GM19455 (cell line): ENCODE data around the gene ZNF827.

Experiments used
- ATAC-seq: cut with Tn5 transposase; IDR thresholded peaks from one replicate; pipeline ENCODE4 v1.9.1; 2021; ENCODE audit not compliant: unreplicated experiment

ZNF827 gene

DNA sequence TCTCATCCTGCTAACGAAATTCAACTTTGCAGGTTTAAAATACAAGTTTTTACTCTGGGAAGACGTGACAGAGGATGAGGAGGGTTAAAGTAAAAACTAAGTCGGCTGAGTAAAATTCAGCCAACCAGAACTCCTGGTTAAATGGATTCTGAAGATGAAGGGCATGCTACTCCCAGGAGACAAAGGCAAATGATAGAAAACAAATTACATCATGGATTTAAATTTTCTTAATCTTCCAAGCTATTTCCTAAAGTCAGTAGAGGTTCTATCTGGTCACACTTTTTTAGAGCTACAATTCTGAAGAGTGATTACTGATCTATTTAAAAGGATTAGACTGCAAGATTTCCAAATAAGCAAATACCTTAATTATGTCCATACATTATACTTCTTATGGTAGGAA is 47.9 kb downstream of the ZNF827 start:
- ATAC-seq, result no peak

- ATAC-seq, result no peak
Measured at GRCh38 chr4:145888393-145888792, 50.2 kb downstream of the ZNF827 start.

GRCh38 chr4:145887241-145887991 is 51.2 kb downstream of the ZNF827 start:
- ATAC-seq, result no peak

DNA sequence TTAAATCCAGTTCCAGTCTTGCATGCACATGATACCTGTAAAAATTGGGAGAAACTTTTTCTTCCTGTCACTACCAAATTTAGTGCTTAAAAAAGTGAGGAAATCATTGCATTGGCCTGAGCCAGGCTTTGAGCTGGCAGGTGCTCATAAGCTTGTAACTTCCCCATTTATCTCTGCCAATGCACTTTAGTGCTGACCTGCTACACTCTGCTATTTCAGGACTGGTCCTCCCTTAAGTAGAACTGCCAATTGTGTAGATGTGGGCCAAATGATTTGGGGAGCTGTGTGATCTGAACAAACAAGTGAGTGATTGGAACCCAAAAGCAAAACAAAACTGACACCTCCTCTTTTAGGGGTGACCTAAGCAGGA is 51.8 kb downstream of the ZNF827 start:
- ATAC-seq, result no peak

GRCh38 chr4:145885666-145886065 is 53.0 kb downstream of the ZNF827 start:
- ATAC-seq, result no peak

DNA sequence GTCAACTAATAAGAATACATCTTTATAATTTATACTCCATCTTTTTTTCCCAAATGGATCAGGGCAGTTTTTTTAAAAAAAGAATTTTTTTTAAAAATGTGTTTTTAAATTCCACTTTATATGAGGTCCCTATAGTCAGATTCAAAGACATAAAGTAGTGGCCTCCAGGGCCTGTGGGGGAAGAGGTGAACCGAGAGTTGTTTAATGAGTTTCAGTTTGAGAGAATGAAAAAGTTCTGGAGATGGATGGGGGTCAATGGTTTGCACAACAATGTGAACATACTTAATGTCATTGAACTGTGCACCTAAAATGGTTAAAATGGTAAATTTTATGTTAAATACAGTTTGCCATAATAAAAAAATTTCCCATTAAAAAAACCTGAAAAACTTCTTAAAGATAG is 53.8 kb downstream of the ZNF827 start:
- no peak for ATAC-seq

GRCh38 chr4:145883101-145883694 is 55.4 kb downstream of the ZNF827 start:
- ATAC-seq, result no peak

GRCh38 chr4:145882604-145883003 is 56.0 kb downstream of the ZNF827 start:
- ATAC-seq, result no peak

GRCh38 chr4:145881989-145882388 is 56.6 kb downstream of the ZNF827 start:
- no peak for ATAC-seq

- ATAC-seq, result no peak
Measured at GRCh38 chr4:145881576-145881975, 57.0 kb downstream of the ZNF827 start.

- ATAC-seq, result no peak
Measured at GRCh38 chr4:145880355-145880960, 58.2 kb downstream of the ZNF827 start.

DNA sequence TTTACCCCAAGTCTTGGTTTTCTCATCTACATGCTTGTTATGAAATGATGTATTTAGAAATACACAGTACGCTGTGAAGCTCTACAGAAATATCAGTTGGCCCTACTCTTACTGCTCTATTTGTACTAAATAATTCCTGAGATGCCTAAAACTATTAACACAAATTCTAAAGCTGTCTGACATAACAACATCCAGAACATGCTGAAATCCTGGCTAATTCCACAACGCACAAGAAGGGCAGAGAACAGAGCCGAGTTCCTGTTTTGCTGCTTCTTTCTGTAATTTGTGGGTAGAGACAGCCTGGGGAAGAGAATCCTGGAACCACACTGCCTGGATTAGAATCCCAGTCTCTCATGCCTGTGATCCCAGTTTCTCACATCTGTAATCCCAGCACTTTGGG is 59.0 kb downstream of the ZNF827 start:
- ATAC-seq, result no peak

GRCh38 chr4:145878501-145879435 is 59.9 kb downstream of the ZNF827 start:
- ATAC-seq, result no peak

DNA sequence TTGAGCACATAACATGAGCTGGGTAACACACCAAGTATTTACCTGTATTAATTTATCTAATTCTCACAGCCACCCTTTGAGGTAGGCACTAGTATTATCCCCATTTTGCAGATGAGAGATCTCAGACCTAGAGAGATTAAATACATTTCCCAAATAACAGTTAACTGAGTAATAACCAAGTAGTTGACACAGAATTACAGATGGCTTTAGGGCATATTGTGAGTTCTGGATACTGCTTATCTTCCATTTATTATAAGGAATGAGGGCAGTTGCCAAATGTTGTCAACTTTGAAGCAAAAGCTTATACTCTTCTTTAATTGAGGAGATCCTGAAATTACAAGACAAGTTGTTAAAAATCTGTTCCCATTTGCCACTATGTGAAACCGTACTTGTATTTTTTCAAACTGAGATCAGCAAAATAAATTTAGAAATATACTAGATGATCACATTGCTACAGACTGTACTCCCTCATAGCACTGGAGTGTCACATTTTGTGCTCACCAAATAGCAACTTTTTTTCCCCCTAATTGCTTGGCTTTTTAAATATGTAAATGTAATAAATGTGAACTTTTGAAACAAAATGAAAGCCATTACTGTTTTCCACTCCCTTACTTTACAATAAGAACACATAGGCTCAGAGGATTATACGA is 62.0 kb downstream of the ZNF827 start:
- ATAC-seq, result no peak

GRCh38 chr4:145873901-145874300 is 64.7 kb downstream of the ZNF827 start:
- no peak for ATAC-seq

- no peak for ATAC-seq
Measured at GRCh38 chr4:145871209-145871608, 67.4 kb downstream of the ZNF827 start.

DNA sequence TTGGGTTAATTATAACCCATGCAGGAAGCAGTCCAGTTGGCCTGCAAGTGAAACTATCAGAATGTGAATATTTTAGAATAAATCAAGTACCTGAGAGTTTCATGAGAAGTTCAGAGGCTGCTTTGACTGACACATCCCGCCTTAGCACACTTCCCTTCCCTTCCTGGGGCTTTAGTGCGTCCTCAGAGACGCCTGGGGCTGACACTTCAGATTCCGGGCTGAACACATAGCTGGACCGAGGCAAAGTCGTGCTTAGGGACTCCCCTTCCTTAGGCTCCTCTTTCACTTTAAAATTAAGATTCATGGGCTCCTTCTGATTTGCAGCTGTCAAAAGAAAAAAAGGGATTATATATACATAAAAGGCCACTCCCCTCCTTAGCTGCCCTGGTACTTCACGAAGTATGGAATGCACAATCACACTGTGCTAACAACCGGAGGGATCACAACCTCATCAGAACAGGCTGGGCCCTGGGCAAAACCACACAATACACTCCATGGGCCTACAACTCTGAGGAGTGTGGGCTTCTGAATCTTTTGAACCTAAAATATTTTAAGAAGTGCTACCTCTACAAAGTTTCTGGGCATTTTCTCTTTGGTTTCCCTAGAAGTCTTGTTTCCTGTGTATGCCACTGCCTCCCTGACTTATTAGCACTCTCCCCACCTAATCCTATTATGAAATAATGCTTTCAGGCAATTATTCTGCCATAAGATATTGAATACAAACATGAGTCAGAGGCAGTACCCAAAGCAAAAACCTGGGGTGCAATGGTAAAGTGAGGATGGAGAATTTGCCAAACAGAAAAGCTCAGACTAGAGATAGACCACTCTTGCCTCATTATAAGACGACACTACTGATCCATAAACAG is 68.2 kb downstream of the ZNF827 start:
- ATAC-seq, result no peak

GRCh38 chr4:145868637-145869409 is 69.8 kb downstream of the ZNF827 start:
- peak; percentile 76 for ATAC-seq

GRCh38 chr4:145867406-145867805 is 71.2 kb downstream of the ZNF827 start:
- ATAC-seq, result no peak
